ENCODE results near the gene RDH11.

The RDH11 gene

GRCh38 chr14:67733616-67734015, 38.1 kb upstream of the RDH11 start:
- TF ChIP-seq CTCF (conservative IDR thresholded peaks at IDR 0.05; ENCODE audit: low read depth) = no peak
- no peak overlapping the region for H3K27ac ChIP-seq
- no peak for DNase-seq (ENCODE audit: low spot score)
- ChIA-PET CTCF (no interaction called here), POLR2A (ENCODE audit: low non-redundant PET) (no interaction called here)

- DNase-seq (ENCODE audit: low spot score) = no peak
- ChIA-PET POLR2A (ENCODE audit: low non-redundant PET) (no interaction called here), CTCF (interaction anchor here (0.6 to 0.7 kb wide), 3 partner anchors 13 to 1134 kb away, joined by 3 read pairs; no protein-coding TSS in a partner anchor)
- TF ChIP-seq CTCF (conservative IDR thresholded peaks at IDR 0.05; ENCODE audit: low read depth) = no peak
- H3K27ac ChIP-seq = no peak overlapping the region
Observed at GRCh38 chr14:67729072-67729885, 33.7 kb upstream of the RDH11 start.

GRCh38 chr14:67728258-67728657, 32.7 kb upstream of the RDH11 start:
- H3K27ac ChIP-seq = no peak overlapping the region
- DNase-seq (ENCODE audit: low spot score) = no peak
- TF ChIP-seq CTCF (conservative IDR thresholded peaks at IDR 0.05; ENCODE audit: low read depth) = no peak
- POLR2A ChIA-PET (ENCODE audit: low non-redundant PET) = no interaction called here
- CTCF ChIA-PET = interaction anchor here (0.6 to 0.7 kb wide), 2 partner anchors 14 to 16 kb away, joined by 3 read pairs; no protein-coding TSS in a partner anchor

GRCh38 chr14:67727361-67727760, 31.8 kb upstream of the RDH11 start:
- H3K27ac ChIP-seq = no peak overlapping the region
- CTCF ChIA-PET = interaction anchor here (0.6 kb wide), 2 partner anchors 61 to 121 kb away, joined by 3 read pairs; no protein-coding TSS in a partner anchor
- no peak for TF ChIP-seq CTCF (conservative IDR thresholded peaks at IDR 0.05; ENCODE audit: low read depth)
- DNase-seq (ENCODE audit: low spot score) = no peak
- POLR2A ChIA-PET (ENCODE audit: low non-redundant PET) = no interaction called here

GRCh38 chr14:67725171-67725570, 29.6 kb upstream of the RDH11 start:
- POLR2A ChIA-PET (ENCODE audit: low non-redundant PET) = no interaction called here
- no peak overlapping the region for H3K27ac ChIP-seq
- TF ChIP-seq CTCF (conservative IDR thresholded peaks at IDR 0.05; ENCODE audit: low read depth) = no peak
- CTCF ChIA-PET = no interaction called here
- no peak for DNase-seq (ENCODE audit: low spot score)

GRCh38 chr14:67722293-67722692, 26.7 kb upstream of the RDH11 start:
- CTCF ChIA-PET = interaction anchor here (0.6 to 1.1 kb wide), 2 partner anchors 18 to 24 kb away, joined by 3 to 5 read pairs; no protein-coding TSS in a partner anchor
- no peak for DNase-seq (ENCODE audit: low spot score)
- H3K27ac ChIP-seq = no peak overlapping the region
- POLR2A ChIA-PET (ENCODE audit: low non-redundant PET) = no interaction called here
- no peak for TF ChIP-seq CTCF (conservative IDR thresholded peaks at IDR 0.05; ENCODE audit: low read depth)

Data from RWPE1 (cell line).